Sigmoid colon (tissue), 3 donors: ENCODE data around the gene VASH2.

ENCODE experiments used
- POLR2A ChIP-seq, 2 donors: fragments of 450-650 bp; IDR thresholded peaks; one replicate each; pipeline ENCODE4 v1.6.1; 2016; ENCODE audit warnings: antibody characterized with exemption in 2 of 2, mild to moderate bottlenecking in 2 of 2, moderate library complexity in 2 of 2
- TF ChIP-seq, protein P1 (sequence below), 4 experiments: fragments of 450-650 bp in 3 of 4; fragments of 200-600 bp in 1 of 4; IDR thresholded peaks; one replicate each; pipeline ENCODE4 v1.5.1; 2016 to 2019; ENCODE audit warnings: antibody characterized with exemption in 4 of 4, mild to moderate bottlenecking in 3 of 4, moderate library complexity in 2 of 4

GRCh38 chr1:212970085-212970484 is 19.7 kb downstream of the VASH2 start:
- TF ChIP-seq, protein P1, sequence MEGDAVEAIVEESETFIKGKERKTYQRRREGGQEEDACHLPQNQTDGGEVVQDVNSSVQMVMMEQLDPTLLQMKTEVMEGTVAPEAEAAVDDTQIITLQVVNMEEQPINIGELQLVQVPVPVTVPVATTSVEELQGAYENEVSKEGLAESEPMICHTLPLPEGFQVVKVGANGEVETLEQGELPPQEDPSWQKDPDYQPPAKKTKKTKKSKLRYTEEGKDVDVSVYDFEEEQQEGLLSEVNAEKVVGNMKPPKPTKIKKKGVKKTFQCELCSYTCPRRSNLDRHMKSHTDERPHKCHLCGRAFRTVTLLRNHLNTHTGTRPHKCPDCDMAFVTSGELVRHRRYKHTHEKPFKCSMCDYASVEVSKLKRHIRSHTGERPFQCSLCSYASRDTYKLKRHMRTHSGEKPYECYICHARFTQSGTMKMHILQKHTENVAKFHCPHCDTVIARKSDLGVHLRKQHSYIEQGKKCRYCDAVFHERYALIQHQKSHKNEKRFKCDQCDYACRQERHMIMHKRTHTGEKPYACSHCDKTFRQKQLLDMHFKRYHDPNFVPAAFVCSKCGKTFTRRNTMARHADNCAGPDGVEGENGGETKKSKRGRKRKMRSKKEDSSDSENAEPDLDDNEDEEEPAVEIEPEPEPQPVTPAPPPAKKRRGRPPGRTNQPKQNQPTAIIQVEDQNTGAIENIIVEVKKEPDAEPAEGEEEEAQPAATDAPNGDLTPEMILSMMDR (IDR thresholded peaks at IDR 0.05): no peak
- no peak for TF ChIP-seq POLR2A (IDR thresholded peaks at IDR 0.05)
